Measurements from ENCODE around the gene TRMT1. TPM values are rescaled to one million over a fixed set of nuclear protein-coding genes. Genes with fewer than 3 reads are reported as not detected.

The TRMT1 gene
- total RNA-seq, 1 donor from 2014 or later, result 58.2 TPM

DNA sequence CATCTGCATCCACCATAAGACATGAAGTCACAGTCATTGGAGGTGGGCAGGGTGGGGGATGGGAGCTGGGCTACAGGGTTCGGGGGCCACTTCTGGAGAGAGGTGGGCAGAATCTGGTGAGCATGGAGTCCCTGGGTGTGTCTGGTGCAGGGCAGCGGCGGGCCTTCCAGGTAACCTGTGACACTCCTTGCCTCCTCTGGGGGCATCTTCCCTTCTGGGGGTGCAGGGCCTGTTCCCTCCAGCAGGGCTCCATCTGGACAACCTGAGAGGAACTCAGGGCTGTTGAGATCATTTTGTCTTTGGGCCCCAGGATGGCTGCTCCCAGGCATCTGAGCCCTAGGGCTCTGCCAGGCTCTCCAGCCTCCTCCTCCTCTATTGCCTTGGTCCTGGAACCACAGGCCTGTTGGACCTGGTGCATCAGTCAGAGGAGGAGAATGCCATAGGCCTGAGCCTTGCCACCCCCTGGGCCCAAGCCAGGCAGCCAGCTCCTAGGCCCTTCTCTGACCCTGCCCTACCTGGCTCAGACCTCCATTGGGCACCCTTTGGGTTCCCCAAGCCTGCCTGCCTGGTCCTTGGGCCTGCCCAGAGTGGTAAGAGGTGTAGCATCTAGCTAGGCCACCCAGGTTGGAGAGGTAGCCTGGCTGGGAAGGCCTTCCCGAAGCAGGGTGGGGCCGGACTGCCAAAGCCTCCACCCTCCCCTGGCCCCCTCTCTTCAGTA, 27.2 kb downstream of the TRMT1 start:
- Mint-ChIP-seq H3K27ac (ENCODE audit: unreplicated experiment) (no peak overlapping the region), H3K36me3 (ENCODE audit: low read depth) (no peaks in the 10 kb centered on the region), H3K9me3 (no peaks in the 10 kb centered on the region), H3K27me3 (ENCODE audit: low read depth) (peaks cover 90% of the 10 kb centered on the region), H3K4me1 (peaks cover 8% of the 10 kb centered on the region), H3K4me3 (no peak overlapping the region)
- TF ChIP-seq, protein P1, sequence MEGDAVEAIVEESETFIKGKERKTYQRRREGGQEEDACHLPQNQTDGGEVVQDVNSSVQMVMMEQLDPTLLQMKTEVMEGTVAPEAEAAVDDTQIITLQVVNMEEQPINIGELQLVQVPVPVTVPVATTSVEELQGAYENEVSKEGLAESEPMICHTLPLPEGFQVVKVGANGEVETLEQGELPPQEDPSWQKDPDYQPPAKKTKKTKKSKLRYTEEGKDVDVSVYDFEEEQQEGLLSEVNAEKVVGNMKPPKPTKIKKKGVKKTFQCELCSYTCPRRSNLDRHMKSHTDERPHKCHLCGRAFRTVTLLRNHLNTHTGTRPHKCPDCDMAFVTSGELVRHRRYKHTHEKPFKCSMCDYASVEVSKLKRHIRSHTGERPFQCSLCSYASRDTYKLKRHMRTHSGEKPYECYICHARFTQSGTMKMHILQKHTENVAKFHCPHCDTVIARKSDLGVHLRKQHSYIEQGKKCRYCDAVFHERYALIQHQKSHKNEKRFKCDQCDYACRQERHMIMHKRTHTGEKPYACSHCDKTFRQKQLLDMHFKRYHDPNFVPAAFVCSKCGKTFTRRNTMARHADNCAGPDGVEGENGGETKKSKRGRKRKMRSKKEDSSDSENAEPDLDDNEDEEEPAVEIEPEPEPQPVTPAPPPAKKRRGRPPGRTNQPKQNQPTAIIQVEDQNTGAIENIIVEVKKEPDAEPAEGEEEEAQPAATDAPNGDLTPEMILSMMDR (conservative IDR thresholded peaks at IDR 0.05), result peak; percentile 48
- DNase-seq (ENCODE audit: low read depth, low spot score), result no peak

GRCh38 chr19:13087795-13088537, 28.6 kb downstream of the TRMT1 start:
- Mint-ChIP-seq H3K27ac (ENCODE audit: unreplicated experiment) (no peak overlapping the region), H3K27me3 (ENCODE audit: low read depth) (peaks cover 90% of the 10 kb centered on the region), H3K4me3 (no peak overlapping the region), H3K36me3 (ENCODE audit: low read depth) (no peaks in the 10 kb centered on the region), H3K4me1 (peaks cover 10% of the 10 kb centered on the region), H3K9me3 (no peaks in the 10 kb centered on the region)
- no peak for DNase-seq (ENCODE audit: low read depth, low spot score)
- TF ChIP-seq, protein P1 (conservative IDR thresholded peaks at IDR 0.05), result no peak

DNA sequence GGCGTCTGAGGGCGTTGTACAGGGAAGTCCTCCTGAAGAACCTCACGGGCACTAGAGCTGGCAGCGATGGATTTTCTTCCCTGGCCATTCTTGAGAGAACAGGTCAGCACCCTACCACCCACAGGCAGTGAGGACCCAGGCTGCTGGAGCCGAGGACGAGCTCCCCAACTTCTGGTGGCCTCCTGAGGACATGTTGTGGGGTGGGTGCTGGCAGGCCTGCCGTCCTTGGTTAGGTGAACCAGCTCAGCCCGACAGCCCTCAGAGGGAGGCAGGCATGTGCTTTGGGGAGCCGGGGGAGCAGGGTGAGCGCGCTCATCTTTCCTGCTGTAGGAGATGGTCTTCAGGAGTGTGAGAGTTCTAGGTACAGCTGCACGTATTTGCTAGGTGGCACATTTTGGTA, 29.2 kb downstream of the TRMT1 start:
- Mint-ChIP-seq H3K27ac (ENCODE audit: unreplicated experiment) (no peak overlapping the region), H3K4me1 (peaks cover 12% of the 10 kb centered on the region), H3K27me3 (ENCODE audit: low read depth) (peaks cover 92% of the 10 kb centered on the region), H3K9me3 (no peaks in the 10 kb centered on the region), H3K36me3 (ENCODE audit: low read depth) (no peaks in the 10 kb centered on the region), H3K4me3 (no peak overlapping the region)
- TF ChIP-seq, protein P1 (conservative IDR thresholded peaks at IDR 0.05), result no peak
- DNase-seq (ENCODE audit: low read depth, low spot score), result no peak

GRCh38 chr19:13086341-13086740, 30.2 kb downstream of the TRMT1 start:
- peaks cover 4% of the 10 kb centered on the region for H3K4me1 Mint-ChIP-seq
- no peak for DNase-seq (ENCODE audit: low read depth, low spot score)
- no peak overlapping the region for H3K4me3 Mint-ChIP-seq
- no peaks in the 10 kb centered on the region for H3K36me3 Mint-ChIP-seq (ENCODE audit: low read depth)
- TF ChIP-seq, protein P1 (conservative IDR thresholded peaks at IDR 0.05), result no peak
- no peak overlapping the region for H3K27ac Mint-ChIP-seq (ENCODE audit: unreplicated experiment)
- no peaks in the 10 kb centered on the region for H3K9me3 Mint-ChIP-seq
- peaks cover 92% of the 10 kb centered on the region for H3K27me3 Mint-ChIP-seq (ENCODE audit: low read depth)

DNA sequence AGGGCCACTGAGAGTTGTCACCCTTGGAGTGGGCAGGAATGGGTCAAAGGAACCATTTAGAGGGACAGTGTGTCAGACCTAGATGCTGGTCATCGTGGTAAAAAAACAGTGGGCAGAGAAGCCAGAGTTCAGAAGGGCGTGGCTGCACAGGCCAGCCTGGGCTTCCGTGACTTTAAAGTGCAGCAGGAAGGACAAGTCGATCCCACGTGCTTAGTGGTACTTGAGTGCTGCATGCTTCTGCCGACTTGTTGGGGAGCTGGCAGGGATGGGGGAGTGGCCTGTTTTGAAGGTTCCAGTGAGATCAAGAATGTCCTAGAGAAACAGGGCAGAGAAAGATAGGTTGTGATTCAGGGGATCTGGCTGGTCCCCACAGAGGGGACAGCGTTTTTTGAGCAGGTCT, 30.9 kb downstream of the TRMT1 start:
- H3K4me3 Mint-ChIP-seq, result no peak overlapping the region
- no peaks in the 10 kb centered on the region for H3K9me3 Mint-ChIP-seq
- DNase-seq (ENCODE audit: low read depth, low spot score), result no peak
- TF ChIP-seq, protein P1 (conservative IDR thresholded peaks at IDR 0.05), result no peak
- no peaks in the 10 kb centered on the region for H3K36me3 Mint-ChIP-seq (ENCODE audit: low read depth)
- H3K27me3 Mint-ChIP-seq (ENCODE audit: low read depth), result peaks cover 91% of the 10 kb centered on the region
- no peak overlapping the region for H3K27ac Mint-ChIP-seq (ENCODE audit: unreplicated experiment)
- peaks cover 4% of the 10 kb centered on the region for H3K4me1 Mint-ChIP-seq

Data from neural crest cell (in vitro differentiated cells).